Measurements from ENCODE around the gene OAS2. TPM values are rescaled to one million over a fixed set of nuclear protein-coding genes. Genes with fewer than 3 reads are reported as not detected.

Gene OAS2
- total and polyA plus RNA-seq, 10 donors = 21.0 to 71.4 (median 43.3) TPM

GRCh38 chr12:113043240-113043639 is 64.9 kb downstream of the OAS2 start:
- H3K27me3 ChIP-seq (replicated peaks in 1 of 7) = no peaks in the 10 kb centered on the region
- H3K4me3 ChIP-seq = no peak overlapping the region
- 64 to 74% (median 72%) methylated on average over 8 of the region's 8 CpGs for WGBS, 5 donors
- no peak overlapping the region for H3K27ac ChIP-seq
- DNase-seq = no peak
- TF ChIP-seq POLR2AphosphoS5 (IDR thresholded peaks at IDR 0.05) (no peak), POLR2A (IDR thresholded peaks at IDR 0.05) (no peak), CTCF (IDR thresholded peaks at IDR 0.05 in 8 of 11, conservative IDR thresholded peaks at IDR 0.05 in 3 of 11) (no peak)
- intact Hi-C loops (cut with DNase I; ENCODE audit: low total_unique reads) = no loop called here
- no peaks in the 10 kb centered on the region for H3K9me3 ChIP-seq
- H3K4me1 ChIP-seq = peaks cover 0 to 20% (median 3%) of the 10 kb centered on the region in 6 donors
- no peaks in the 10 kb centered on the region for H3K36me3 ChIP-seq

- no peaks in the 10 kb centered on the region for H3K9me3 ChIP-seq
- 73 to 84% (median 79%) methylated on average over 3 of the region's 3 CpGs for WGBS, 5 donors
- intact Hi-C loops (cut with DNase I; ENCODE audit: low total_unique reads) = no loop called here
- H3K27me3 ChIP-seq (replicated peaks in 1 of 7) = no peaks in the 10 kb centered on the region
- TF ChIP-seq CTCF (IDR thresholded peaks at IDR 0.05 in 8 of 11, conservative IDR thresholded peaks at IDR 0.05 in 3 of 11) (no peak), POLR2AphosphoS5 (IDR thresholded peaks at IDR 0.05) (no peak), POLR2A (IDR thresholded peaks at IDR 0.05) (no peak)
- no peak overlapping the region for H3K27ac ChIP-seq
- peaks cover 6 to 31% (median 12%) of the 10 kb centered on the region in 6 donors for H3K4me1 ChIP-seq
- no peak overlapping the region for H3K4me3 ChIP-seq
- H3K36me3 ChIP-seq = no peaks in the 10 kb centered on the region
- DNase-seq = no peak
These were observed 66.2 kb downstream of the OAS2 start for GRCh38 chr12:113044516-113044915.

DNA sequence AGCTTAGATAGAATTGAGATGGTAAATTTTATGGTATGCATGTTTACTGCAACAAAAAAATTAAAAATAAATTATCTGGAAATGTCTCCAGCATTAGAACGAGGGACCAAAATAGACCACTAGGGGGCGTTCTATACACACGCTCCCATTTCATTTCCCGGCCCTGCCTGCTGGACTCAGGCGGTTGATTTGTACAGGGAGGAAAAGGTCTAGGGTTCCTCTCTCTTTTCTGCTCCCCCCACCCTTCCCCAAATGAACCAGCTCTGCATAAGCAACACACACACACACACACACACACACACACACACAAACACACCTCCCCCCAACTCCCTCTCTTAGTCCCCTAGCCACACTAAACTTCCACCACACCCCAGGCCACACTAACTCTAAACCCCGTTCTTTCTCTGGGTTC is 70.4 kb downstream of the OAS2 start:
- H3K27ac ChIP-seq = peak overlapping the region in 1 of 8 donors; percentile 6
- no peaks in the 10 kb centered on the region for H3K27me3 ChIP-seq (replicated peaks in 1 of 7)
- no peak overlapping the region for H3K4me3 ChIP-seq
- intact Hi-C loops (cut with DNase I; ENCODE audit: low total_unique reads) = loop anchor here (2.0 to 5.0 kb wide), 3 partner anchors 50 to 124 kb away; no protein-coding TSS in a partner anchor
- WGBS, 5 donors = 7 to 9% (median 9%) methylated on average over 6 of the region's 6 CpGs
- TF ChIP-seq POLR2AphosphoS5 (IDR thresholded peaks at IDR 0.05) = peak in 1 of 3 donors; percentile 26
- TF ChIP-seq CTCF (IDR thresholded peaks at IDR 0.05 in 8 of 11, conservative IDR thresholded peaks at IDR 0.05 in 3 of 11) = peak; percentile 66 to 89 (median 81)
- TF ChIP-seq POLR2A (IDR thresholded peaks at IDR 0.05) = no peak
- no peaks in the 10 kb centered on the region for H3K36me3 ChIP-seq
- H3K9me3 ChIP-seq = no peaks in the 10 kb centered on the region
- DNase-seq = no peak
- peaks cover 15 to 54% (median 39%) of the 10 kb centered on the region in 6 donors for H3K4me1 ChIP-seq

GRCh38 chr12:113049976-113050742 is 71.8 kb downstream of the OAS2 start:
- peaks cover 0 to 1% (median 0%) of the 10 kb centered on the region in 7 donors for H3K27me3 ChIP-seq (replicated peaks in 1 of 7)
- peak in 7 of 11 experiments; percentile 21 to 48 (median 38) for TF ChIP-seq CTCF (IDR thresholded peaks at IDR 0.05 in 8 of 11, conservative IDR thresholded peaks at IDR 0.05 in 3 of 11)
- no peak for TF ChIP-seq POLR2A (IDR thresholded peaks at IDR 0.05)
- peak in 1 of 3 donors; percentile 19 for TF ChIP-seq POLR2AphosphoS5 (IDR thresholded peaks at IDR 0.05)
- no peak overlapping the region for H3K4me3 ChIP-seq
- H3K9me3 ChIP-seq = no peaks in the 10 kb centered on the region
- WGBS, 5 donors = 50 to 59% (median 55%) methylated on average over 11 of the region's 11 CpGs
- no peaks in the 10 kb centered on the region for H3K36me3 ChIP-seq
- H3K27ac ChIP-seq = peak overlapping the region in 5 of 8 donors; percentile 3 to 60 (median 41)
- peaks cover 15 to 68% (median 45%) of the 10 kb centered on the region in 6 donors for H3K4me1 ChIP-seq
- no peak for DNase-seq
- intact Hi-C loops (cut with DNase I; ENCODE audit: low total_unique reads) = loop anchor here (2.0 to 5.0 kb wide), 3 partner anchors 49 to 122 kb away; no protein-coding TSS in a partner anchor
